ENCODE data around the gene UQCRQ. TPM values are rescaled to one million over a fixed set of nuclear protein-coding genes. Genes with fewer than 3 reads are reported as not detected.

The UQCRQ gene
- total and polyA plus RNA-seq, 2 of the 13 experiments (the other 11 are each of a cell fraction or from before 2014, with no cell fraction given), result 257 to 575 TPM

GRCh38 chr5:132820162-132820754 is 46.2 kb upstream of the UQCRQ start (continued):
- TF ChIP-seq MXI1 (IDR thresholded peaks at IDR 0.05; ENCODE audit: borderline replicate concordance, low read depth, low read length), result peak; percentile 33; the same call in 1 of the 3 replicates
- TF ChIP-seq KDM5B (CRISPR knock-in tag; IDR thresholded peaks at IDR 0.05; ENCODE audit: borderline replicate concordance), result 0 out of 2 replicates have a peak, but pooled peaks have one; percentile 40
- TF ChIP-seq RAD21 (CRISPR knock-in tag; IDR thresholded peaks at IDR 0.05), result peak; percentile 98
- peak; percentile 54 for TF ChIP-seq SALL1 (CRISPR knock-in tag; IDR thresholded peaks at IDR 0.05)
- TF ChIP-seq NAIF1 (CRISPR knock-in tag; IDR thresholded peaks at IDR 0.05; ENCODE audit: borderline replicate concordance), result no peak
- no peak for TF ChIP-seq ZNF549 (CRISPR knock-in tag; IDR thresholded peaks at IDR 0.05)
- 0 out of 2 replicates have a peak, but pooled peaks have one; percentile 22 for TF ChIP-seq ZNF276 (CRISPR knock-in tag; IDR thresholded peaks at IDR 0.05; ENCODE audit: low read depth)
- TF ChIP-seq ZBTB33 (CRISPR knock-in tag; IDR thresholded peaks at IDR 0.05), result peak; percentile 58; the same call in 1 of the 2 replicates
- peak; percentile 46; the same call in 1 of the 2 replicates for TF ChIP-seq ZFP91 (CRISPR knock-in tag; IDR thresholded peaks at IDR 0.05; ENCODE audit: borderline replicate concordance)
- TF ChIP-seq KAT7 (CRISPR knock-in tag; IDR thresholded peaks at IDR 0.05; ENCODE audit: borderline replicate concordance), result 0 out of 2 replicates have a peak, but pooled peaks have one; percentile 34
- TF ChIP-seq GATAD2A (CRISPR knock-in tag; IDR thresholded peaks at IDR 0.05), result peak; percentile 64
- peak; percentile 15; the same call in 1 of the 2 replicates for TF ChIP-seq HOXA3 (CRISPR knock-in tag; IDR thresholded peaks at IDR 0.05)
- TF ChIP-seq SSRP1 (CRISPR knock-in tag; IDR thresholded peaks at IDR 0.05), result 0 out of 2 replicates have a peak, but pooled peaks have one; percentile 9
- 0 out of 2 replicates have a peak, but pooled peaks have one; percentile 16 for TF ChIP-seq ZKSCAN8 (CRISPR knock-in tag; IDR thresholded peaks at IDR 0.05; ENCODE audit: borderline replicate concordance)
- 0 out of 2 replicates have a peak, but pooled peaks have one; percentile 21 for TF ChIP-seq ARHGAP35 (CRISPR knock-in tag; IDR thresholded peaks at IDR 0.05; ENCODE audit: borderline replicate concordance)
- 0 out of 2 replicates have a peak, but pooled peaks have one; percentile 34 for TF ChIP-seq ZMYM2 (CRISPR knock-in tag; IDR thresholded peaks at IDR 0.05)
- TF ChIP-seq TBL1XR1 (IDR thresholded peaks at IDR 0.05; ENCODE audit: borderline replicate concordance, low read length, partially characterized antibody), result peak; percentile 13
- peak; percentile 31 for TF ChIP-seq ASH2L (IDR thresholded peaks at IDR 0.05; ENCODE audit: insufficient read length, low read depth, low read length)
- TF ChIP-seq SAP130 (CRISPR knock-in tag; IDR thresholded peaks at IDR 0.05; ENCODE audit: low read depth), result peak; percentile 44
